ENCODE results near the gene EFCAB6.

The EFCAB6 gene

GRCh38 chr22:43783777-43784176 lies 28.3 kb downstream of the EFCAB6 start:
- no peaks in the 10 kb centered on the region for H3K27me3 ChIP-seq (ENCODE audit: control insufficient read depth, insufficient read depth, low read length)
- no peak overlapping the region for H3K9ac ChIP-seq (ENCODE audit: low read depth, low read length)
- no peaks in the 10 kb centered on the region for H3K36me3 ChIP-seq (ENCODE audit: control insufficient read depth, insufficient read depth, low read length)
- no peaks in the 10 kb centered on the region for H3K4me1 ChIP-seq (ENCODE audit: control insufficient read depth, insufficient read depth, low read length)
- H3K9me3 ChIP-seq (ENCODE audit: control insufficient read depth, insufficient read depth, low read length): no peaks in the 10 kb centered on the region
- H3K4me3 ChIP-seq (ENCODE audit: low read depth, low read length): no peak overlapping the region

- Histone ChIP-seq H3K9me3 (ENCODE audit: control insufficient read depth, insufficient read depth, low read length) (no peaks in the 10 kb centered on the region), H3K9ac (ENCODE audit: low read depth, low read length) (no peak overlapping the region), H3K4me1 (ENCODE audit: control insufficient read depth, insufficient read depth, low read length) (no peaks in the 10 kb centered on the region), H3K36me3 (ENCODE audit: control insufficient read depth, insufficient read depth, low read length) (no peaks in the 10 kb centered on the region), H3K4me3 (ENCODE audit: low read depth, low read length) (no peak overlapping the region), H3K27me3 (ENCODE audit: control insufficient read depth, insufficient read depth, low read length) (no peaks in the 10 kb centered on the region)
These were observed 29.7 kb downstream of the EFCAB6 start for GRCh38 chr22:43782448-43782847.

GRCh38 chr22:43777286-43777685 lies 34.8 kb downstream of the EFCAB6 start:
- no peaks in the 10 kb centered on the region for H3K9me3 ChIP-seq (ENCODE audit: control insufficient read depth, insufficient read depth, low read length)
- no peaks in the 10 kb centered on the region for H3K27me3 ChIP-seq (ENCODE audit: control insufficient read depth, insufficient read depth, low read length)
- H3K9ac ChIP-seq (ENCODE audit: low read depth, low read length): no peak overlapping the region
- no peaks in the 10 kb centered on the region for H3K36me3 ChIP-seq (ENCODE audit: control insufficient read depth, insufficient read depth, low read length)
- no peaks in the 10 kb centered on the region for H3K4me1 ChIP-seq (ENCODE audit: control insufficient read depth, insufficient read depth, low read length)
- no peak overlapping the region for H3K4me3 ChIP-seq (ENCODE audit: low read depth, low read length)

- Histone ChIP-seq H3K36me3 (ENCODE audit: control insufficient read depth, insufficient read depth, low read length) (no peaks in the 10 kb centered on the region), H3K4me3 (ENCODE audit: low read depth, low read length) (no peak overlapping the region), H3K4me1 (ENCODE audit: control insufficient read depth, insufficient read depth, low read length) (no peaks in the 10 kb centered on the region), H3K27me3 (ENCODE audit: control insufficient read depth, insufficient read depth, low read length) (no peaks in the 10 kb centered on the region), H3K9ac (ENCODE audit: low read depth, low read length) (no peak overlapping the region), H3K9me3 (ENCODE audit: control insufficient read depth, insufficient read depth, low read length) (no peaks in the 10 kb centered on the region)
These were observed 35.9 kb downstream of the EFCAB6 start for GRCh38 chr22:43776081-43776670.

- H3K27me3 ChIP-seq (ENCODE audit: control insufficient read depth, insufficient read depth, low read length): no peaks in the 10 kb centered on the region
- no peak overlapping the region for H3K4me3 ChIP-seq (ENCODE audit: low read depth, low read length)
These were observed 37.7 kb downstream of the EFCAB6 start for GRCh38 chr22:43774318-43774915.

GRCh38 chr22:43772831-43773230 lies 39.3 kb downstream of the EFCAB6 start:
- Histone ChIP-seq H3K9me3 (ENCODE audit: control insufficient read depth, insufficient read depth, low read length) (no peaks in the 10 kb centered on the region), H3K4me1 (ENCODE audit: control insufficient read depth, insufficient read depth, low read length) (no peaks in the 10 kb centered on the region), H3K27me3 (ENCODE audit: control insufficient read depth, insufficient read depth, low read length) (no peaks in the 10 kb centered on the region), H3K4me3 (ENCODE audit: low read depth, low read length) (no peak overlapping the region), H3K9ac (ENCODE audit: low read depth, low read length) (no peak overlapping the region), H3K36me3 (ENCODE audit: control insufficient read depth, insufficient read depth, low read length) (no peaks in the 10 kb centered on the region)

More at GRCh38 chr22:43774318-43774915, 37.7 kb downstream of the EFCAB6 start:
- Histone ChIP-seq H3K9ac (ENCODE audit: low read depth, low read length) (no peak overlapping the region), H3K9me3 (ENCODE audit: control insufficient read depth, insufficient read depth, low read length) (no peaks in the 10 kb centered on the region), H3K4me1 (ENCODE audit: control insufficient read depth, insufficient read depth, low read length) (no peaks in the 10 kb centered on the region), H3K36me3 (ENCODE audit: control insufficient read depth, insufficient read depth, low read length) (no peaks in the 10 kb centered on the region)

- Histone ChIP-seq H3K9ac (ENCODE audit: low read depth, low read length) (no peak overlapping the region), H3K4me1 (ENCODE audit: control insufficient read depth, insufficient read depth, low read length) (peaks cover under 1% of the 10 kb centered on the region), H3K27me3 (ENCODE audit: control insufficient read depth, insufficient read depth, low read length) (no peaks in the 10 kb centered on the region), H3K9me3 (ENCODE audit: control insufficient read depth, insufficient read depth, low read length) (no peaks in the 10 kb centered on the region), H3K4me3 (ENCODE audit: low read depth, low read length) (no peak overlapping the region), H3K36me3 (ENCODE audit: control insufficient read depth, insufficient read depth, low read length) (no peaks in the 10 kb centered on the region)
These were observed 56.7 kb downstream of the EFCAB6 start for GRCh38 chr22:43755452-43755851.

GRCh38 chr22:43755011-43755410 lies 57.1 kb downstream of the EFCAB6 start:
- Histone ChIP-seq H3K4me1 (ENCODE audit: control insufficient read depth, insufficient read depth, low read length) (peaks cover 3% of the 10 kb centered on the region), H3K27me3 (ENCODE audit: control insufficient read depth, insufficient read depth, low read length) (no peaks in the 10 kb centered on the region), H3K36me3 (ENCODE audit: control insufficient read depth, insufficient read depth, low read length) (no peaks in the 10 kb centered on the region), H3K4me3 (ENCODE audit: low read depth, low read length) (no peak overlapping the region), H3K9ac (ENCODE audit: low read depth, low read length) (no peak overlapping the region), H3K9me3 (ENCODE audit: control insufficient read depth, insufficient read depth, low read length) (no peaks in the 10 kb centered on the region)

GRCh38 chr22:43754176-43754575 lies 57.9 kb downstream of the EFCAB6 start:
- H3K27me3 ChIP-seq (ENCODE audit: control insufficient read depth, insufficient read depth, low read length): no peaks in the 10 kb centered on the region
- H3K4me1 ChIP-seq (ENCODE audit: control insufficient read depth, insufficient read depth, low read length): peaks cover 6% of the 10 kb centered on the region
- no peak overlapping the region for H3K4me3 ChIP-seq (ENCODE audit: low read depth, low read length)

GRCh38 chr22:43753688-43754087 lies 58.4 kb downstream of the EFCAB6 start:
- no peaks in the 10 kb centered on the region for H3K27me3 ChIP-seq (ENCODE audit: control insufficient read depth, insufficient read depth, low read length)

More at GRCh38 chr22:43754176-43754575, 57.9 kb downstream of the EFCAB6 start:
- Histone ChIP-seq H3K9me3 (ENCODE audit: control insufficient read depth, insufficient read depth, low read length) (no peaks in the 10 kb centered on the region), H3K9ac (ENCODE audit: low read depth, low read length) (no peak overlapping the region), H3K36me3 (ENCODE audit: control insufficient read depth, insufficient read depth, low read length) (no peaks in the 10 kb centered on the region)

GRCh38 chr22:43750751-43751150 lies 61.4 kb downstream of the EFCAB6 start:
- Histone ChIP-seq H3K27me3 (ENCODE audit: control insufficient read depth, insufficient read depth, low read length) (no peaks in the 10 kb centered on the region), H3K4me3 (ENCODE audit: low read depth, low read length) (no peak overlapping the region), H3K4me1 (ENCODE audit: control insufficient read depth, insufficient read depth, low read length) (peaks cover 6% of the 10 kb centered on the region), H3K9ac (ENCODE audit: low read depth, low read length) (no peak overlapping the region), H3K9me3 (ENCODE audit: control insufficient read depth, insufficient read depth, low read length) (no peaks in the 10 kb centered on the region), H3K36me3 (ENCODE audit: control insufficient read depth, insufficient read depth, low read length) (no peaks in the 10 kb centered on the region)

More at GRCh38 chr22:43753688-43754087, 58.4 kb downstream of the EFCAB6 start:
- no peaks in the 10 kb centered on the region for H3K36me3 ChIP-seq (ENCODE audit: control insufficient read depth, insufficient read depth, low read length)
- H3K9ac ChIP-seq (ENCODE audit: low read depth, low read length): no peak overlapping the region
- H3K9me3 ChIP-seq (ENCODE audit: control insufficient read depth, insufficient read depth, low read length): no peaks in the 10 kb centered on the region
- H3K4me1 ChIP-seq (ENCODE audit: control insufficient read depth, insufficient read depth, low read length): peaks cover 6% of the 10 kb centered on the region
- no peak overlapping the region for H3K4me3 ChIP-seq (ENCODE audit: low read depth, low read length)

GRCh38 chr22:43749473-43749872 lies 62.6 kb downstream of the EFCAB6 start:
- Histone ChIP-seq H3K4me1 (ENCODE audit: control insufficient read depth, insufficient read depth, low read length) (peaks cover 6% of the 10 kb centered on the region), H3K9ac (ENCODE audit: low read depth, low read length) (no peak overlapping the region), H3K36me3 (ENCODE audit: control insufficient read depth, insufficient read depth, low read length) (no peaks in the 10 kb centered on the region), H3K9me3 (ENCODE audit: control insufficient read depth, insufficient read depth, low read length) (no peaks in the 10 kb centered on the region), H3K27me3 (ENCODE audit: control insufficient read depth, insufficient read depth, low read length) (no peaks in the 10 kb centered on the region), H3K4me3 (ENCODE audit: low read depth, low read length) (no peak overlapping the region)

All from iPS-15b (cell line).